CD4-positive, CD25-positive, alpha-beta regulatory T cell (primary cell): ENCODE results near the gene IDI2. TPM values are rescaled to one million over a fixed set of nuclear protein-coding genes. Genes with fewer than 3 reads are reported as not detected.
A peak's percentile ranks its signal among the peaks of the same experiment; 100 is the strongest.

Experiments
- ATAC-seq, 2 donors: fragments of 150-1000 bp; cut with Tn5 transposase; one replicate each; pipeline ENCODE4 v1.10.0; 2021; ENCODE audit warnings: low read depth in 2 of 2, moderate number of reproducible peaks in 2 of 2, moderate library complexity in 1 of 2
- DNase-seq, 3 donors: peaks; one replicate each; pipeline versions ENCODE4 v3.0.0 to v3.0.0-alpha.2; 2012 to 2022; ENCODE audit warnings: mixed read lengths in 1 of 3
- H3K27ac ChIP-seq: one replicate; pipeline ENCODE4 v1.7.0; 2013; ENCODE audit warnings: mild to moderate bottlenecking, low read length; ENCODE audit not compliant: insufficient read depth, poor library complexity, severe bottlenecking
- H3K27me3 ChIP-seq: one replicate; pipeline ENCODE4 v1.7.0; 2013; ENCODE audit warnings: low read length; ENCODE audit not compliant: control insufficient read depth, insufficient read depth
- H3K36me3 ChIP-seq: one replicate; pipeline ENCODE4 v1.7.0; 2013; ENCODE audit warnings: mild to moderate bottlenecking, low read length, moderate library complexity; ENCODE audit not compliant: control insufficient read depth, insufficient read depth
- H3K4me1 ChIP-seq: 2 replicates; pipeline ENCODE4 v1.7.0; 2013; ENCODE audit warnings: mild to moderate bottlenecking, low read length; ENCODE audit not compliant: insufficient read depth, control insufficient read depth, poor library complexity, severe bottlenecking
- H3K4me3 ChIP-seq: one replicate; pipeline ENCODE4 v1.7.0; 2013; ENCODE audit warnings: low read depth, mild to moderate bottlenecking, low read length, moderate library complexity
- H3K9me3 ChIP-seq, 2 experiments: 1 replicate in 1 of 2; 2 replicates in 1 of 2; pipeline ENCODE4 v1.7.0; 2013; ENCODE audit warnings: low read length in 2 of 2, mild to moderate bottlenecking in 1 of 2, moderate library complexity in 1 of 2; ENCODE audit not compliant: control insufficient read depth in 2 of 2
- H3K27ac Mint-ChIP-seq, 3 donors: one replicate each; pipeline ENCODE4 v1.8.0; 2020 to 2022; ENCODE audit warnings: mild to moderate bottlenecking in 3 of 3, mixed read lengths in 3 of 3, moderate library complexity in 2 of 3
- H3K27me3 Mint-ChIP-seq: one replicate; pipeline ENCODE4 v1.8.0; 2022; ENCODE audit warnings: mild to moderate bottlenecking, mixed read lengths
- H3K36me3 Mint-ChIP-seq: one replicate; pipeline ENCODE4 v1.8.0; 2020; ENCODE audit warnings: mixed read lengths
- H3K4me1 Mint-ChIP-seq, 4 donors: one replicate each; pipeline ENCODE4 v1.8.0; 2020 to 2022; ENCODE audit warnings: mixed read lengths in 4 of 4, mild to moderate bottlenecking in 1 of 4
- H3K4me3 Mint-ChIP-seq, 4 donors: one replicate each; pipeline ENCODE4 v1.8.0; 2020 to 2022; ENCODE audit warnings: mild to moderate bottlenecking in 4 of 4, mixed read lengths in 4 of 4, moderate library complexity in 3 of 4
- H3K9me3 Mint-ChIP-seq, 7 donors: one replicate each; pipeline ENCODE4 v1.8.0; 2020 to 2022; ENCODE audit warnings: mixed read lengths in 7 of 7, mild to moderate bottlenecking in 3 of 7, moderate library complexity in 2 of 7
- polyA plus RNA-seq, 4 donors: library from polyadenylated mRNA; unstranded; fragments of 300-500 nt; fragmentation: Illumina TruSeq; gene quantifications; one replicate each; pipeline ENCODE4 v1.2.3, GENCODE V29; 2021
- total RNA-seq: library from RNA; stranded (reverse); gene quantifications from one replicate; pipeline ENCODE4 v1.2.3, GENCODE V29; 2022

Gene IDI2
- total and polyA plus RNA-seq, 5 donors from 2014 or later, result not detected

DNA sequence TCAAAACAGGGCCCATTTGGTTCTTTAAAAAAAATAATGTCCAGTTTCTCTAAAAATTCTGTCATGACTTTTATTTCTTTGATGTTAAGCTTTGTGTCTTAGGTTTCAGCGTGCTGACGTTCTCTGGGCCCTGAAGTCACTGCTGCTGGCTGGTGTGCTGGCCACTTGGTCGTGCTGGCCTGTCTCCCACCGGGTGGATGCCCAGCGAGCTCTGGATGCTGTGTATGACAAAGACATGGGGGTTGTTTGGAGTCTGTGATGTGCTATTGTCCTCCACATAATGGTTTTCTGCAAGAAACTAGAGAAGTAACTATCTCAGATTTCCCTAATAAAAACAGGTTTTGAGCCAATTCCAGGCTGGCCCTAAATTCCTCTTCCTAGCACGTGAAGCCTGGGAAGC lies 9.5 kb upstream of the IDI2 start:
- peaks cover 12% of the 10 kb centered on the region for H3K36me3 Mint-ChIP-seq
- no peak for ATAC-seq
- no peaks in the 10 kb centered on the region for H3K27me3 ChIP-seq

GRCh38 chr10:1034758-1035157 lies 9.1 kb upstream of the IDI2 start:
- Mint-ChIP-seq H3K4me1 (peaks cover 0 to 10% (median 6%) of the 10 kb centered on the region in 4 donors), H3K36me3 (peaks cover 10% of the 10 kb centered on the region), H3K4me3 (no peak overlapping the region), H3K27me3 (no peaks in the 10 kb centered on the region), H3K9me3 (no peaks in the 10 kb centered on the region), H3K27ac (no peak overlapping the region)
- no peak for DNase-seq
- Histone ChIP-seq H3K36me3 (peaks cover 9% of the 10 kb centered on the region), H3K27me3 (no peaks in the 10 kb centered on the region), H3K4me3 (no peak overlapping the region), H3K9me3 (no peaks in the 10 kb centered on the region), H3K4me1 (no peaks in the 10 kb centered on the region), H3K27ac (no peak overlapping the region)
- no peak for ATAC-seq

More for the DNA sequence above, 9.5 kb upstream of the IDI2 start:
- no peaks in the 10 kb centered on the region for H3K27me3 Mint-ChIP-seq
- H3K4me1 Mint-ChIP-seq, result peaks cover 0 to 12% (median 6%) of the 10 kb centered on the region in 4 donors
- H3K9me3 Mint-ChIP-seq, result no peaks in the 10 kb centered on the region
- Histone ChIP-seq H3K4me3 (no peak overlapping the region), H3K36me3 (peaks cover 12% of the 10 kb centered on the region), H3K27ac (no peak overlapping the region), H3K9me3 (no peaks in the 10 kb centered on the region), H3K4me1 (no peaks in the 10 kb centered on the region)
- DNase-seq, result no peak
- peak overlapping the region in 1 of 3 donors; percentile 69 for H3K27ac Mint-ChIP-seq
- H3K4me3 Mint-ChIP-seq, result no peak overlapping the region

GRCh38 chr10:1033601-1034000 lies 7.9 kb upstream of the IDI2 start:
- Histone ChIP-seq H3K27me3 (no peaks in the 10 kb centered on the region), H3K36me3 (peaks cover 3% of the 10 kb centered on the region), H3K9me3 (no peaks in the 10 kb centered on the region), H3K27ac (no peak overlapping the region), H3K4me3 (no peak overlapping the region), H3K4me1 (no peaks in the 10 kb centered on the region)
- DNase-seq, result no peak
- ATAC-seq, result no peak
- Mint-ChIP-seq H3K4me1 (peaks cover 0 to 10% (median 6%) of the 10 kb centered on the region in 4 donors), H3K27me3 (no peaks in the 10 kb centered on the region), H3K9me3 (no peaks in the 10 kb centered on the region), H3K36me3 (peaks cover 12% of the 10 kb centered on the region), H3K27ac (no peak overlapping the region), H3K4me3 (no peak overlapping the region)

GRCh38 chr10:1029838-1030237 lies 4.2 kb upstream of the IDI2 start:
- no peak overlapping the region for H3K4me3 ChIP-seq
- Mint-ChIP-seq H3K9me3 (no peaks in the 10 kb centered on the region), H3K4me3 (no peak overlapping the region), H3K4me1 (no peaks in the 10 kb centered on the region), H3K27ac (no peak overlapping the region), H3K27me3 (no peaks in the 10 kb centered on the region), H3K36me3 (peaks cover 4% of the 10 kb centered on the region)
- no peak for ATAC-seq
- no peaks in the 10 kb centered on the region for H3K36me3 ChIP-seq
- H3K4me1 ChIP-seq, result no peaks in the 10 kb centered on the region
- no peak for DNase-seq
- no peaks in the 10 kb centered on the region for H3K27me3 ChIP-seq
- no peak overlapping the region for H3K27ac ChIP-seq
- H3K9me3 ChIP-seq, result no peaks in the 10 kb centered on the region

DNA sequence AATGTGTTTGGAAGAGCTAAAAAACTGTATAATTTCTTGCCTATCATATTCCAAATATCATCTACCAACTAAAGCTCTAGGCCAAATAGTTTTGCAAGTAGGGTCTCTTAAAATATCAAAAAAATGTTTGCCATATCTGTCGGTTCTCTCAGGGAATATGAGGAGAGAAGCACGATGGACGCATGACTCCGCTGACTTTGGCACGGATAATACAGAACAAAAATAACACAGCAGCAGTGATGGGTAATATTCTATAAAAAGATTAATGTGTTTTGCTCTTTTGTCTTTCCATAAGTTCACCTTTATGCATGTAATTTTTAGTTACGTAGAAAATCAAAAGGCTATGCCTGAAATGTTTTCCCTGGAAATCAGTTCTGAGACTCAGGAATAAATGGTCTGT lies 919 bp upstream of the IDI2 start:
- DNase-seq, result no peak
- Mint-ChIP-seq H3K4me3 (no peak overlapping the region), H3K36me3 (peaks cover 7% of the 10 kb centered on the region), H3K4me1 (no peaks in the 10 kb centered on the region), H3K9me3 (no peaks in the 10 kb centered on the region), H3K27me3 (no peaks in the 10 kb centered on the region), H3K27ac (no peak overlapping the region)
- no peak overlapping the region for H3K4me3 ChIP-seq
- no peaks in the 10 kb centered on the region for H3K27me3 ChIP-seq
- no peak for ATAC-seq
- no peak overlapping the region for H3K27ac ChIP-seq
- H3K9me3 ChIP-seq, result no peaks in the 10 kb centered on the region
- no peaks in the 10 kb centered on the region for H3K4me1 ChIP-seq
- no peaks in the 10 kb centered on the region for H3K36me3 ChIP-seq

GRCh38 chr10:1024103-1024502 lies 1.6 kb downstream of the IDI2 start:
- Mint-ChIP-seq H3K27ac (no peak overlapping the region), H3K4me3 (no peak overlapping the region), H3K9me3 (no peaks in the 10 kb centered on the region), H3K36me3 (peaks cover 8% of the 10 kb centered on the region), H3K4me1 (no peaks in the 10 kb centered on the region), H3K27me3 (no peaks in the 10 kb centered on the region)
- no peaks in the 10 kb centered on the region for H3K4me1 ChIP-seq
- H3K27me3 ChIP-seq, result no peaks in the 10 kb centered on the region
- no peaks in the 10 kb centered on the region for H3K9me3 ChIP-seq
- no peak overlapping the region for H3K27ac ChIP-seq
- ATAC-seq, result no peak
- DNase-seq, result no peak
- peaks cover 7% of the 10 kb centered on the region for H3K36me3 ChIP-seq
- H3K4me3 ChIP-seq, result no peak overlapping the region

- ATAC-seq, result no peak
- H3K27me3 ChIP-seq, result no peaks in the 10 kb centered on the region
Observed at GRCh38 chr10:1022413-1022812, 3.2 kb downstream of the IDI2 start.

DNA sequence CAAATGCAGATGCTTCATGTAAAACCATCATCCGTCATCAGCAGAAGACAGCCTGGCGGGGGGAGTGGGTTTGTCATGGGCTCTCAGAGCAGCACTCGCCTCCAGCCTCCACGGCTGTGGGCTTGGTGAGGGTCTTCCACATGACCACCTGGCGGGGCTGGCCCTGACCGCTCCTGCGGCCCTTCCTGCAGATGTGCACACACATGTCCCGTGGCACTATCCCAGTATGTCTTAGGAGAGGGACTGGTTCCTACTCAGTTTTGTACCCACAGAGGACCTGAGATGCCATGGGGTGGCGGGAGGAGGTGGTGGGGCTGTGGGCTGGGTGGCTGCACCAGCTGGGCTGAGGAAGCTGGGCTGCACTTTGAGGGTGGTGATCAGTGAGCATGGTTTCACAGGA lies 4.7 kb downstream of the IDI2 start:
- no peaks in the 10 kb centered on the region for H3K4me1 Mint-ChIP-seq
- no peaks in the 10 kb centered on the region for H3K27me3 Mint-ChIP-seq
- DNase-seq (no peak), ATAC-seq (no peak)
- Histone ChIP-seq H3K36me3 (peaks cover 29% of the 10 kb centered on the region), H3K27me3 (no peaks in the 10 kb centered on the region), H3K4me1 (no peaks in the 10 kb centered on the region), H3K4me3 (no peak overlapping the region), H3K9me3 (no peaks in the 10 kb centered on the region), H3K27ac (no peak overlapping the region)
- no peaks in the 10 kb centered on the region for H3K9me3 Mint-ChIP-seq
- H3K4me3 Mint-ChIP-seq, result no peak overlapping the region
- peaks cover 25% of the 10 kb centered on the region for H3K36me3 Mint-ChIP-seq
- H3K27ac Mint-ChIP-seq, result no peak overlapping the region

More at GRCh38 chr10:1022413-1022812, 3.2 kb downstream of the IDI2 start:
- DNase-seq, result no peak
- no peak overlapping the region for H3K4me3 Mint-ChIP-seq
- Histone ChIP-seq H3K27ac (no peak overlapping the region), H3K4me1 (no peaks in the 10 kb centered on the region), H3K9me3 (no peaks in the 10 kb centered on the region), H3K36me3 (peaks cover 17% of the 10 kb centered on the region), H3K4me3 (no peak overlapping the region)
- peaks cover 15% of the 10 kb centered on the region for H3K36me3 Mint-ChIP-seq
- H3K9me3 Mint-ChIP-seq, result no peaks in the 10 kb centered on the region
- H3K27me3 Mint-ChIP-seq, result no peaks in the 10 kb centered on the region
- H3K27ac Mint-ChIP-seq, result peak overlapping the region in 1 of 3 donors; percentile 23
- no peaks in the 10 kb centered on the region for H3K4me1 Mint-ChIP-seq
